Suprapubic skin (tissue), 4 donors: ENCODE data around the gene ALDH1A2.

Experiments
- CTCF ChIP-seq, 2 donors: fragments of 200-600 bp in 1 of 2; fragments of 450-650 bp in 1 of 2; sonication (generic) in 1 of 2; IDR thresholded peaks; one replicate each; pipeline ENCODE4 v1.5.1; 2016 to 2019; ENCODE audit warnings: antibody characterized with exemption in 2 of 2, mild to moderate bottlenecking in 1 of 2, moderate library complexity in 1 of 2
- POLR2A ChIP-seq, 2 donors: fragments of 450-650 bp; IDR thresholded peaks; one replicate each; pipeline ENCODE4 v1.6.1; 2017; ENCODE audit warnings: antibody characterized with exemption in 2 of 2, mild to moderate bottlenecking in 2 of 2, moderate library complexity in 2 of 2
- POLR2AphosphoS5 ChIP-seq, 3 donors: sonication (generic); formaldehyde crosslinking; IDR thresholded peaks; one replicate each; pipeline ENCODE4 v1.6.1; 2017; ENCODE audit warnings: antibody characterized with exemption in 3 of 3

- no peak for TF ChIP-seq CTCF (IDR thresholded peaks at IDR 0.05)
- no peak for TF ChIP-seq POLR2A (IDR thresholded peaks at IDR 0.05)
- no peak for TF ChIP-seq POLR2AphosphoS5 (IDR thresholded peaks at IDR 0.05)
Measured at GRCh38 chr15:58053315-58054153, 12.0 kb downstream of the ALDH1A2 start.
